ENCODE data around the gene MAP3K7CL. TPM values are rescaled to one million over a fixed set of nuclear protein-coding genes. Genes with fewer than 3 reads are reported as not detected.

The MAP3K7CL gene
- total and polyA plus RNA-seq, 4 donors, result 1.4 to 3.5 (median 3.1) TPM

DNA sequence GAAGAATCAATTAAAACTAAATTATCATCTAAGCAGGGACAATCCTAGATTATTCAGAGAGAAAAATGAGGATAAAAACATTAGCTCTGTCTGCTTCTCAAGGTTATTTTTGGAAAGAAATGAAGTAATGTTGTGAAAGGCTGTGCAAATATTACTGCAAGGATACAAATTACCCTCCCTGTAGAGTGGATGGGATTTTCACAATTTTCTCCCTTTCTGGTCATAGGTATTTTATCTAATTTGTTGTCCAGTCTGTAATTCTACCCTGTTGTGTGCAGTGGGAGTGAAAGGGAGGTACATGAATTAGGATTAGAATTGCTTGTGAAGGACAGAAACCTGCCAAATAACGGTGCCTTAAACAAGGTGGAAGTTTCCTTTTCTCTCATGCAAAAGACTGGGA, 54.7 kb downstream of the MAP3K7CL start:
- Histone ChIP-seq H3K9ac (ENCODE audit: low read depth in 1 of 2, low read length in 2 of 2) (peak overlapping the region in 1 of 2 donors; percentile 44), H3K4me3 (ENCODE audit: low read depth in 1 of 3, low read length in 3 of 3) (no peak overlapping the region), H3K27me3 (ENCODE audit: control insufficient read depth in 4 of 4, insufficient read depth in 4 of 4, low read length in 3 of 4) (no peaks in the 10 kb centered on the region), H3K4me1 (ENCODE audit: control insufficient read depth in 4 of 4, insufficient read depth in 4 of 4, low read length in 3 of 4) (peaks cover 9 to 73% (median 17%) of the 10 kb centered on the region in 4 donors), H3K9me3 (ENCODE audit: control insufficient read depth in 4 of 4, low read length in 3 of 4) (no peaks in the 10 kb centered on the region), H3K27ac (ENCODE audit: low read depth in 1 of 2, low read length in 2 of 2) (peak overlapping the region; percentile 91 to 92), H3K36me3 (ENCODE audit: control insufficient read depth in 4 of 4, insufficient read depth in 3 of 4, low read depth in 1 of 4, low read length in 3 of 4) (no peaks in the 10 kb centered on the region)
- TF ChIP-seq GABPA (IDR thresholded peaks at IDR 0.05 in 1 of 2, conservative IDR thresholded peaks at IDR 0.05 in 1 of 2), result no peak
- peak; percentile 36 for TF ChIP-seq SP1 (IDR thresholded peaks at IDR 0.05)
- TF ChIP-seq TAF1 (conservative IDR thresholded peaks at IDR 0.05), result no peak
- no peak for TF ChIP-seq HNF4G (IDR thresholded peaks at IDR 0.05)
- TF ChIP-seq, protein P1, sequence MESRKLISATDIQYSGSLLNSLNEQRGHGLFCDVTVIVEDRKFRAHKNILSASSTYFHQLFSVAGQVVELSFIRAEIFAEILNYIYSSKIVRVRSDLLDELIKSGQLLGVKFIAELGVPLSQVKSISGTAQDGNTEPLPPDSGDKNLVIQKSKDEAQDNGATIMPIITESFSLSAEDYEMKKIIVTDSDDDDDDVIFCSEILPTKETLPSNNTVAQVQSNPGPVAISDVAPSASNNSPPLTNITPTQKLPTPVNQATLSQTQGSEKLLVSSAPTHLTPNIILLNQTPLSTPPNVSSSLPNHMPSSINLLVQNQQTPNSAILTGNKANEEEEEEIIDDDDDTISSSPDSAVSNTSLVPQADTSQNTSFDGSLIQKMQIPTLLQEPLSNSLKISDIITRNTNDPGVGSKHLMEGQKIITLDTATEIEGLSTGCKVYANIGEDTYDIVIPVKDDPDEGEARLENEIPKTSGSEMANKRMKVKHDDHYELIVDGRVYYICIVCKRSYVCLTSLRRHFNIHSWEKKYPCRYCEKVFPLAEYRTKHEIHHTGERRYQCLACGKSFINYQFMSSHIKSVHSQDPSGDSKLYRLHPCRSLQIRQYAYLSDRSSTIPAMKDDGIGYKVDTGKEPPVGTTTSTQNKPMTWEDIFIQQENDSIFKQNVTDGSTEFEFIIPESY (IDR thresholded peaks at IDR 0.05), result peak; percentile 33
- peak in 1 of 2 donors; percentile 34 for TF ChIP-seq RAD21 (IDR thresholded peaks at IDR 0.05)
- no peak for TF ChIP-seq FOXA2 (IDR thresholded peaks at IDR 0.05)
- TF ChIP-seq JUND (IDR thresholded peaks at IDR 0.05), result peak; percentile 39 to 45
- no peak for TF ChIP-seq CTCF (IDR thresholded peaks at IDR 0.05; ENCODE audit: low read depth, low read length, missing input control)
- peak in 1 of 2 donors; percentile 34 for TF ChIP-seq HNF4A (conservative IDR thresholded peaks at IDR 0.05)
- no peak for TF ChIP-seq FOXA1 (IDR thresholded peaks at IDR 0.05)
- no peak for TF ChIP-seq EGR1 (IDR thresholded peaks at IDR 0.05; ENCODE audit: low read depth in 2 of 2)
- TF ChIP-seq RXRA (IDR thresholded peaks at IDR 0.05), result peak; percentile 44 to 48
- TF ChIP-seq ATF3 (IDR thresholded peaks at IDR 0.05), result no peak
- no peak for TF ChIP-seq NR2F2 (IDR thresholded peaks at IDR 0.05)
- TF ChIP-seq YY1 (IDR thresholded peaks at IDR 0.05), result peak; percentile 32
- TF ChIP-seq, protein P2, sequence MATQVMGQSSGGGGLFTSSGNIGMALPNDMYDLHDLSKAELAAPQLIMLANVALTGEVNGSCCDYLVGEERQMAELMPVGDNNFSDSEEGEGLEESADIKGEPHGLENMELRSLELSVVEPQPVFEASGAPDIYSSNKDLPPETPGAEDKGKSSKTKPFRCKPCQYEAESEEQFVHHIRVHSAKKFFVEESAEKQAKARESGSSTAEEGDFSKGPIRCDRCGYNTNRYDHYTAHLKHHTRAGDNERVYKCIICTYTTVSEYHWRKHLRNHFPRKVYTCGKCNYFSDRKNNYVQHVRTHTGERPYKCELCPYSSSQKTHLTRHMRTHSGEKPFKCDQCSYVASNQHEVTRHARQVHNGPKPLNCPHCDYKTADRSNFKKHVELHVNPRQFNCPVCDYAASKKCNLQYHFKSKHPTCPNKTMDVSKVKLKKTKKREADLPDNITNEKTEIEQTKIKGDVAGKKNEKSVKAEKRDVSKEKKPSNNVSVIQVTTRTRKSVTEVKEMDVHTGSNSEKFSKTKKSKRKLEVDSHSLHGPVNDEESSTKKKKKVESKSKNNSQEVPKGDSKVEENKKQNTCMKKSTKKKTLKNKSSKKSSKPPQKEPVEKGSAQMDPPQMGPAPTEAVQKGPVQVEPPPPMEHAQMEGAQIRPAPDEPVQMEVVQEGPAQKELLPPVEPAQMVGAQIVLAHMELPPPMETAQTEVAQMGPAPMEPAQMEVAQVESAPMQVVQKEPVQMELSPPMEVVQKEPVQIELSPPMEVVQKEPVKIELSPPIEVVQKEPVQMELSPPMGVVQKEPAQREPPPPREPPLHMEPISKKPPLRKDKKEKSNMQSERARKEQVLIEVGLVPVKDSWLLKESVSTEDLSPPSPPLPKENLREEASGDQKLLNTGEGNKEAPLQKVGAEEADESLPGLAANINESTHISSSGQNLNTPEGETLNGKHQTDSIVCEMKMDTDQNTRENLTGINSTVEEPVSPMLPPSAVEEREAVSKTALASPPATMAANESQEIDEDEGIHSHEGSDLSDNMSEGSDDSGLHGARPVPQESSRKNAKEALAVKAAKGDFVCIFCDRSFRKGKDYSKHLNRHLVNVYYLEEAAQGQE (IDR thresholded peaks at IDR 0.05), result no peak
- TF ChIP-seq MAX (IDR thresholded peaks at IDR 0.05), result peak; percentile 31
- DNase-seq (ENCODE audit: low spot score), result no peak
- 49% methylated on average over 1 of the region's 1 CpG for WGBS
